Measurements from ENCODE around the gene PPP3CA. TPM values are rescaled to one million over a fixed set of nuclear protein-coding genes. Genes with fewer than 3 reads are reported as not detected.
"Not testable (repeated sequence)": the region's sequence is repeated elsewhere in the genome, so short reads cannot be mapped to it uniquely, and the experiment has no call there.

The PPP3CA gene
- total RNA-seq, 1 donor from 2014 or later, result 22.9 TPM

DNA sequence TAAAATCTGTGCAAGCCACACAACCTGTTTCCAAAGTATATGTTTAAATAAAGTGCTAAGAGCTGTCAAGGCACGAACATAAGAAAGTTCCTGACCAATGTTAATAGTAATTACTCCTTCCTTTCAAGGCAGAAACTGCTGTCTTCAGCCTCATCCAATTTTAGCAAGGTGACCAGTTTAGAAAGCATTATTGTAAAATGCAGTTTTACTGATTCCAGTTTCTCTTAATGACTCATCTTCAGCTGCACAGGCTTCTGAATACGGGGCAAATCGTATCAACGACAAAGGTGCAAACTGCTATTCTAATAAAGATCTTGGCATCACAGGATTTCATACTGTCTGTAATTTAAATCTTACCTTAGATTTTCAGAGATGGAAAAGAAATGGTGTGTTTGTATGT is 87.5 kb downstream of the PPP3CA start:
- intact Hi-C loops (cut with micrococcal nuclease), result no loop called here

DNA sequence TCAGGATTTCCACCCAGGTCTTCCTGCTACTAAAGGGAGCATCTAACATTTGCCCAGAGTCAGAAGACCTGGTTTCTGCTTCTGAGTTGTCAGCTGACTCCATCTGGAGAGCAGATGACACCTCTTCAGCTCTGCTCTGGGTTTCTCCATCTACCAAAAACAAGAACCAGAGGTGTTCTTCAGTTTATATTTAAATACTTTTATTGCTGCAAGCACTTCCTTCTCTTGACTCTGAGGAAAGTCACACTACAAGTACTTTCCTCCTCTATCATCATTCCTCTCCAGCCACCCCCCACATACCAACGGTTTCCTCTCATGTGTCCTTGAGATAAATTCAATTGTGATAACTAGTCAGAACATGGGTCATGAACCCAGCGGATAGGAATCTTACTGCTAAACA is 88.4 kb downstream of the PPP3CA start:
- intact Hi-C loops (cut with micrococcal nuclease), result no loop called here

DNA sequence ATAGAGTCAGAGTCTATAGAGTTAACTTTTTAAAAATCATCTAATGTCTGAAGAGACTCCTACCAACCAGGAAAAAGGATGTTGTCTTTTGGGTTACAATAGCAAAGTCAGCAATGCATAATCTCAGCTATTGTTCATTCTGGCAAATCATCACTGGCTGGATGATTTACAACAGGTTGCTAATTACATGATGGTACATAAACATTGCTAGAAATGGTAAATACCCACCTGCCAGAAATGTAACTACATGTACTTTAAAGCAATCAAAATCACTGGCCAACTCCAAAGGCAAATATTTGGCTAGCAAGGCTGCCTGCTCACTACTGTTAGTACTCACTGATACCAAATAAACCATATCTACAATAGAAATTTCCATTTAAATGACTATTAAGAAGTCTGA is 91.1 kb downstream of the PPP3CA start:
- intact Hi-C loops (cut with micrococcal nuclease), result no loop called here

DNA sequence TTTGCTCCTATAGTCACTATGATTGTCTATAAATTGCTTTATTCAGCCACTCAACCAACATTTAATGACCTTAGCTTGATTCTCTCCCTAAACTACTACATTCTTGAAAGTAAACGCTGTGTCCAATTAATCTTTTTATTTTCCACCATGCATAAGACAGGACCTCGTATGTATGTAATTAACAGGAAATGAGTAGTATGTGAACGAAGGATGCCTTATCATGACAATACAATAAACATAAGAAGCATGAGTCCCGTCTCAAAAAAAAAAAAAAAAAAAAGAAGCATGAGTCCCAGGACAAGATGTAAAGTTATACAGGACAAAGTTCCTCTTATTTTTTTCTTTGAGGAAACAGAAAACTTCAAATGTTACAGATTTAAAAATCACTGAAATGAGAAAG is 92.5 kb downstream of the PPP3CA start:
- intact Hi-C loops (cut with micrococcal nuclease), result no loop called here

DNA sequence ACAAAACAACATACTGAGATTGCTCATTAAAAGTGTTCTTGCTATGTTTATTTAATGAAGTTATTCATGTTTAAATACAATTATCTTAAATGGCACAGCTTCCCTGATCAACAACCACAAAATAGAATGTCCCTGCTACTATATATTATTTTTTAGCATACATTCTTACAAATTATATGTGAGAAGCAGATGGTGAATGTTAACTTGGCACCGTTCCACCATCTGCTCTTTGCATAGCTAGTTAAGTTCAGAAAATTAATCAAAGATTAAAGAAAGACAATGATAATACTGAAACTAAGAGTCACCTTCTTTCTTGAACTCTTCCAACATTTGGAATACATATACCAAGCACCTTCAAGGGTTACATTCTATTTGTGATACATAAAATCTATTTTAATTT is 94.2 kb downstream of the PPP3CA start:
- intact Hi-C loops (cut with micrococcal nuclease), result no loop called here

DNA sequence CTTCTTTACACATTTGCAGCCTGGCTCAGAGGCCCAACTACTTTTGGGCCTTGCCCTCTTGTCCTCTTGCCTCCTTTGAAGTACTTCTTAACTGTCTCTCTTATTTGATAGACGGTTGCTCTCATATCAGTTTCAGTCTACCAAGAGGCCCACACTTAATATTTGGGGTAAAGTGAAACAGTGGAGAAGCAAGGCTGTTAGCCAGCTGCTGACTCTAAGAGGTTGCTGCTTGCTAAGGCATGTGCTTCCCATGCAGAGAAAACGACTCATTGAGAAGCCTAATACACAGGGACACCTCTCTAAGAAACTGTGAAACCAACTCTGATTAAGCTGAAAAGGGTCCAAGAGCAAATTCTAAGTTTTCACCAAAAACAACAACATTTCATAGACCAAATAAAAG is 94.6 kb downstream of the PPP3CA start:
- intact Hi-C loops (cut with micrococcal nuclease), result no loop called here

DNA sequence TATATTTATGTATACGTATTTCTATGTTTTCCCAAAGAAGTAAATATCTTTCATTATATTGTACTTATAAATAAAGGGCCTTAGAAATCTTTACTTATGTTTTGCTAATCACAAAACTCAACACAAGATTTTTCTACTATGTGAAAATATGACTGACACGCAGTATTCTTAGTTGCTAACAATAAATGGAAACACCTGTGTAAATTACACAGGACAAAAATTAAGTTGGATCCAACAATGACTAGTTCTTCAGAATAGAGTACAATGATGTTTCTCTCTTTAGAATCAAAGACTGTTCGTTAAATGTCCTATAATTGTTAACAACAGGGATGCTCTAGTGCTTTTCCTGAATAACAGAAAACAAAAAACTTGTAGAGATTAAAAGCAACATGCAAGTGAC is 96.1 kb downstream of the PPP3CA start:
- intact Hi-C loops (cut with micrococcal nuclease), result no loop called here

DNA sequence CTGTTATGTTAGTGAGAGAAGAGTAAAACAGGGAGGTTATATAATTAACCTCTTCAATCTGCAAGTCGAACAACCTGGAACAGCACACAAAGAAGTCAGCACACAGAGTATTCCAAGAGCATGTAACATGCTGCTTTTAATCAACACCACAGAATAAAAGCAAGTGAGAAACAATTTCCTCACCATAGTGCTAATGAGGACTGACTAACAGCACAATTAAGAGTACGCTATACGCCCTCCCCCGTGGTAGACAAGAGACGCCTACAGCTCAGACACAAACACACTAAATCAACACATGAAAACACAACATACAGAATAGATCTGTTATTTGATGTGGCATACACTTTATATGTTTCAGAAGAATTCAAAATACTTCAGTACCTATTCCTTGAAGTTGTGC is 103.0 kb downstream of the PPP3CA start:
- intact Hi-C loops (cut with micrococcal nuclease), result no loop called here

DNA sequence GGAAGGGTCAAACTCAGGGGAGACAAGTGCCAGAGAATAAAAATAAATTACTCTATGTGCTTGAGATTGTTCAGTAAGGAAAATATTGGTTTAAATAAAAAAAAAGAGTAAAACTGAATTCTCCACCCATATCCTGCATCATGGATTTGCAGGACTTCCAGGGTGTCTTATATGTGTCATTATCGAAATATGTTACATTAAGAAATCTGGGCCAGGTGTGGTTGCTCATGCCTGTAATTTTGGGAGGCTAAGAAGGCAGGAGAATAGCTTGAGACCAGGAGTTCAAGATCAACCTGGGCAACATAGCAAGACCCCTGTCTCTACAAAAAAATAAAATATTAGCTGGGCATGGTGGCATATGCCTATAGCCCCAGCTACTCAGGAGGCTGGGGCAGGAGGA is 104.9 kb downstream of the PPP3CA start:
- intact Hi-C loops (cut with micrococcal nuclease), result no loop called here

DNA sequence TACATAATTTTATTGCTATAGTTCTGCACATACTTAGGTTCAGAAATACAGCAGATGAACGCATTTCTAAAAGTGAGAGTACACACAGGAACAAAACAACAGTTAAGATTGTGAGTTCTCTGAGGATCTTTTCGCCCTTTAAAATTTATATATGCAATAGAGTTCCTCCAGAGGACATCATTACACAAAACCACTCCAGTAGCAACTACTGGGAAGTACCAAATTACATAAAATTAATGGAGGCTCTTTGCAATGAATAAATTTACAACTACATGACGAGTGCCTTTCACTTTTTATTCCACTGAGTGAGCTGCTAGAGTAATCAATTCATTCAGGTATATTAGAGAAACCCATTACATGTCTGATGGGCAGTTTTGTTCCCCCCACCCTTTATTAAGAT is 107.2 kb downstream of the PPP3CA start:
- intact Hi-C loops (cut with micrococcal nuclease), result no loop called here

DNA sequence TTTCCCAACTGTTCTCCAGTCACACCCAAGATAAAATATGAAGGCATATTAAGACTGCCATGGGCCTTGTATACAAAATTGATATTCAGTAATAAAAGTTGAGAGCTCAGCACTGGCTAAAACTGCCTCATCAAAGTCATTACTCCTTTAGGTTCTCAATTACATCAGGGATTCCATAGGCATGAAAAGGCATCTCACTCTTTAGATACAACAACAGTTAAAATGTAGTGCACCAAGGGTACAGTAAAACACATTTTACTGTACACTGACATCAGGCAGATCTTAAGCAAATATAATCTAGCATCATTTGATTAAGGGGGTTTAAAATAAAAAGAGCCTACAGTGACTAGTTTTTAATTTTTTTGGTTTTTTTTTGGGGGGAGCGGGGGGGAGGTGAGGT is 107.7 kb downstream of the PPP3CA start:
- intact Hi-C loops (cut with micrococcal nuclease), result no loop called here

DNA sequence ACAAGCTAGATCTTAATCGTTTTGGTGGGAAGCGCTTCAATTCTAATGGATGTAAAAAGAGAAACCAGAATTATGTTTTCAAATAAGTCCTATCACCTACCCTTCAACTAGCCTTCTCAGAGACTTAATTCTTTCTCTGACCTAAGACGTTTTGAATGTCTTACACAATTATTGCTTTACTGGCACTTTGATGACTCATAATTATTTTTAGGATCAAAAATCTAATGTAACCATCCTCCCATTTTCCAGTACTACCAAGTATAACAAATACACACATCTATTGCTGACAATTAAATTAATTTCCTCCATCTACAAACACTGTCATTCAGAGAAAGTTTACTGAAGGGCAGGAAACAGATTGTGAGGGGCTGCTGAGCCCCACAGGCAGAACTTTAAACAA is 108.6 kb downstream of the PPP3CA start:
- intact Hi-C loops (cut with micrococcal nuclease), result no loop called here

DNA sequence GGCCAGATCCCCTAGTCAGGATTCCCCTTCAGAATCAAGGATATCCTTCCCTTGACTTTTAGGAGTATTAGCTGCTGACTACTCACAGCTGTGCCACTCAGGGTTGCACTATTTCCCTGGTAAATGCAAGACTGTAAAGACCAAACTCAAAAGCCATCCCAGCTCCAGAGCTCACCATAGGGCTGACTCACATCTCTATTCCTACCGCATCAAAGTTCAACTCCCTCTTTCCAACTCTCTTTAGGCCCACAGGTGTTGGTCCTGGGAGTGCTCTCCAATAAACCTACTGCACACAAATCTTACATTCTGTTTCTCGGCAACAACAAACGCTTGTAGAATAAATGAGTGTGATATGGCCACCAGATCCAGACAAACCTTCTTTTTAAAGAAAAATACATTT is 109.6 kb downstream of the PPP3CA start:
- intact Hi-C loops (cut with micrococcal nuclease), result no loop called here

DNA sequence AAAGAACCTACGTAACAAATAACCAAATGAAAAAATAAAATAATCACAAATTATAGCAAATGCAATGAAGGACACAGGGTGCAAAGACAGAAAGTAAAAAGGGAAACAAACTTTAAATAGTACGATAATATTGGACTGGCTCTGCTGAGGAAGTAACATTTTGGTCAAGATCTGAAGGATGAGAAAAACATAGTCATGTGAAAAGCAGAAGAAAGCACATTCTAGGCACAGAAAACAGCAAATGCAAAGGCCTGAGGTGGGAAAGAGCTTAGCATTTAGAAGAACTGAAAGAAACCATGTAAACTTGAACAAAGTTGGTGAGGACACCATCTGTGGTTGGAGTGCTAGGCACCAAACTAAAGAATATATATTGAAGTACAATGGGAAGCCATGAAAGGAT is 111.2 kb downstream of the PPP3CA start:
- intact Hi-C loops (cut with micrococcal nuclease), result no loop called here

DNA sequence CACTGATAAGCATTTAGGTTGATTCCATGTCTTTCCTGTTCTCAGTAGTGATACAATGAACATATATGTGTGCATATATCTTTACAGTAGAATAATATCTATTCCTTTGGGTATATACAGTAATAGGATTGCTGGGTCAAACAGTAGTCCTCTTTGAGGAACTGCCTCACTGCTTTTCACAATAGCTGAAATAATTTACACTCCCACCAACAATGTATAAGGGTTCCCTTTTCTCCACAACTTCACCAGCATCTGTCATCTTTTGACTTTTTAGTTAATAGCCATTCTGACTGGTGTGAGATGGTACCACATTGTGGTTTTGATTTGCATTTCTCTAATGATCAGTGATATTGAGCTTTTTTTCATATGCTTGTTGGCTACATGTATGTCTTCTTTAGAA is 113.2 kb downstream of the PPP3CA start:
- intact Hi-C loops (cut with micrococcal nuclease), result not testable (repeated sequence)

DNA sequence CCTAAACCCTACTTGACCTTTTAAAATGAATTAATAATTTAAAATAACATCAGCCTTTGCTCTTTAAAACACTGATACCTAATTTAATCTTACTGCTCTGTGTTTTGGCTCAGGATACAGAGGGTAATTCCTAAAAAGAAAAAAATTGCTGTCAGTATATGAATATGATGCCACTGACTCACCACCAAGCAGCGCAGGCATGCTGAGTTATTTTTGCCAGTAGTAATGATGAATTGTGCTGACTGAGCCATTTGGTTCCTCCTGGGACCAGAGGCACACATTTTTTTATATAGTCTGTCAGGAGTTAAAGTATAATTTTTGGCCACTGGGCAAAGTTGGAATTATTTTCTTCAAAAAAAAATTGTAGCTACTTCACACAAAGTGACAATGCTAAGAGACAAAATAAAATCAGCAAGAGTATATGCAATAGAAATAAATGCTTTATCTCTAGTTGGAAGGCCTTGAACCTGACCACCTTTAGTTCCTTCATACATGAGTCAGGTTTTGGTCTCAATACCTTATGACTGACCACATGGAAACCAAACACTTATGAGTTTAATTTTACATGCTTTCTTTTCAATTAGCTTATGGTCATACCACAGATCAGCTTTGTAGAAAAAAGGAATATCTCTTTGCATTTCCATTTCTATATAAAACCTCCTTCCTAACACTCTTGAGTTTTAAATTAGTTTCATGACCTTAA is 115.1 kb downstream of the PPP3CA start:
- intact Hi-C loops (cut with micrococcal nuclease), result no loop called here

DNA sequence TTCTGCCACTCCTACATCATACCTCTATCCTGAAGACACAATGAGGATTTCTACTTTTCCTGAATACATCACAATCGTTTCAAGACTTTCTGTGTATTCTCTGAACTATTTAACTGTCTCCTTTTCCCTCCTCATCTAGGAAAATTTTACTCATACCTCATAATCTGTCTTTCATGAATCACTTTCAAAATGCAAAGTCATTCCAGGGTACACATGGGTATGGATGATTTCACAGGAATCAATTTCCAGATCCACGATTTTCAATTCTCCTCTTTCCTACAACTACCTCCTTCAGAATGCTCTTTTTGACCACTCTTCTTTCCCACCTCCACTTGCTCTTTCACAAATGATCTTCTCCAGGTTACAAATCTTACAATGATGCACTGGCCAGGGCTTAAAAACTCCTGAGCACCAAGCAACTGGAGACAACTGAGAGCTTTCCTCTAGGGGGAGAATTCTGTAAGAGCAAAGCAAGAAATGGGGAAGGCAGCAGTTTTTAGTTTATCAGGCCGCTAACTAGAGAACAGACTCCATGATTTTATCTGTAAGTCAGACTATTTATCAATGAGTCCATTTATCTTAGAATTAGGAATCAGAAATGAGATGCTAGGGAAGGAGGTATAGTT is 116.4 kb downstream of the PPP3CA start:
- intact Hi-C loops (cut with micrococcal nuclease), result no loop called here

DNA sequence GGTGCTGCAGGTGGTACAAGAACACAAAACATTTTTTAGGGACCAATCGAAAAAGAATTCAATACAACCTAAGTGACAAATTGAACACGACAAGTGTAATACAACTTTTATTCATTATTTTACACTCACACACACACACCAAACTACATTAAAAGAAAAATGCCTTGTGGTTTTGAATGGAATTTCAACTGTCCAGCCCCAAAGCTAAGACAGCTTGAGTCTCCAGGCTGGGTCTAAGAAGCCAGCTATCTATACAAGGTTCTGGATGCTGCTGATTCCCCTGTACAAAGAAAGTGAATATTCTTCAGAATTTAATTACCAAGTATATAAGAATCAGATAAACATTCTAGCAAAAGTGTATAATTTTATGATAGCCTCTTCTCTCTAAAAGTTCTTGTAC is 118.2 kb downstream of the PPP3CA start:
- intact Hi-C loops (cut with micrococcal nuclease), result no loop called here

DNA sequence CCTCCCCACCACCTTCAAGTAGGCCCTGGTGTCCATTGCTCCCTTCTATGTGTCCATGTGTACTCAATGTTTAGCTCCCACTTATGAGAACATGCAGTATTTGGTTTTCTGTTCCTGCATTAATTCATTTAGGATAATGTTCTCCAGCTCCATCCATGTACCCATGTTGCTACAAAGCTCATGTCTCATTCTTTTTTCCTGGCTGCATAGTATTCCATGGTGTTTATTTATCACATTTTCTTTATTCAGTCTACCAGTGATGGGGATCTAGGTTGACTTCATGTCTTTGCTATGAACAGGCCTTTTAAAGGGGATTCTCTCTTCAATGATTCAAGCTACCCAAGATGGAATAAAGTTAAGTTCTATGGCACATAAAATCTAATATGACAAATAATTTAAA is 119.6 kb downstream of the PPP3CA start:
- intact Hi-C loops (cut with micrococcal nuclease), result no loop called here

DNA sequence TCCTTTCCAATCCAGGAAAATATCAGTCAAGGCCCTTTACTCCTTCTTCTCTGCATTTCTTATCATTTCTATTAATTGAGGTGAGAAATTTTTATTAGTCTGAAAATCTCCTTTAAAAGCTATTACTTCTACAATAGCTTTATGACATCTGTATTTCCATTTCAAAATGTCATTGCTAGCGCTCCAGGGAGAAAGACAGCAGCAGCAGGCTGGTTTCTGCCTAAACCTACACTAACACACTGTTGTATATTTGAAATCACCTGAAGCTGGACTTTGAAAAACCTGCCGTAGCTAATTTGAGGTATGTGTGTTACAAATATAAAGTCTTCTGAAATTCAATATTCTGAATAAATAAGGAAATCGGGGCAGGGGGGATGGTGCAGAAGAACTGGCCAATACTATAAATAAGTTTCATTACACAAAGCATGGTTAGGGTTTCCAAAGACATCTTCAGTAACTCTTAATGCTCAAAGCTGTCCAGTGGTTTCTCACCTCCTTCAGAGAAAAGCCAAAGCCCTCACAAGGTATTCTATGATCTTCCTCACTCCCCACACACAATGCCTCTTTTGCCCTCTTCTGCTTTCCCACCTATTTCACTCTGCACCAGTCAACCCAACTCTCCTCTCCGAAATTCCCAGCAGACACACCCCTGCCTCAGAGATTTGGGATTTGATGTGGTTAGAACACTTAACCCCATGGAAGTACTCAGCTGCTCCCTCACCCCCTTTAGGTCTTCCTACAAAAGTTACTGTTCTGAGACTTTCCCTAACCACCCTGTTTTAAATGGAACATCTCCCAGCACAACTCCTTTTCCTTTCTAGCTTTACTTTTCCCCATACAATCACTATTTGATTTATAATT is 122.7 kb downstream of the PPP3CA start:
- intact Hi-C loops (cut with micrococcal nuclease), result no loop called here

DNA sequence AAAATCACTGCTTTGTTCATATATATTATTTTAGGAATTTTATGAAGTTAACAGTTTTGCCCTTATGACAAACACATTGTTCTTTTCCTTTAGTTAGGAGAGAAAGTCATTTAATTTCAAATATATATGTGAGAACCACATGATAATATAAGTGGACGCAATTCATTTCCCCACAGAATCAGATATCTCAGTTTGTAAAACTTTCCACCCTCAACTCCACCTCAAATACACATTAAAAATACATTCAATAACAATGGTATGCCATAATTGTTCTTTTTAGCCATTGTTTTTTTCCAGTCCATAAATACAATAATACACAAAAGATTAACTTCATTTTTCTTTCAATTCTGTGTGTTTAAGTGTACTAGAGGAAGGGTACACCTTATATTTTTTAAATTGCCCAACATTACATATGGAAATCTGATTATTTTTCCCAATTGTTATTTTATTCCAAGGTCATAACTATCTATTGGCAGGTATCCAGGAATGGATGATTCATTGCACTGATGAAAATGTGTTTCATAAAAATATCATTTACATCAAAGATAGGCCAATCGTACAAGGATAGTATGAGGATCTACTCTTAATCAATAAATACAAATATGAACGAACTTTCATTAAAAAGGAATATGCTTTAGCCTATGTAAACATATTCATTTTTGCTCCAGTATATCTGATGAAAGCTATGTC is 125.0 kb downstream of the PPP3CA start:
- intact Hi-C loops (cut with micrococcal nuclease), result no loop called here

DNA sequence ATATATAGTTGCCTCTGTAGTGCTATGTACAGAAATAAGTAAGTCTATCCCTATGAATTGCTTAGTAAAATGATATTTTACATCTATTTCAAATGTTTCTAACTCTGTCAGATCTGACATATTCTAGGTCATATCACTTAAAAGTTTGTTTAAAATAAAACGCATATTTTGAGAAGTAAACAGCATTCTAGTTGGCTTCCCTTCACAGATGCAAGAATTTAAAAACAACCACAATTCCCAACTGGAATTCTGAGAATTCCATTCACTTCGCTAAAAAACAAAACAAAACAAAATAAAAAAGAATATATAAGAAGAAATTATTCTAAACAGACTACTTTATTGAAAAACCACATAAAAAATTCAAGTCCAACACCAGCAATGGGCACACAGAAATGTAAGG is 126.0 kb downstream of the PPP3CA start:
- intact Hi-C loops (cut with micrococcal nuclease), result no loop called here

Measured in T-helper 1 cell treated with Interleukin-12 subunit alpha and Interleukin-12 subunit beta and Interleukin-4 antibody, amounts not matched to agents 30 ng/mL and 1 ng/mL, for 36 hours (primary cell).